Calu3 (cell line): ENCODE measurements around the gene ITM2B. TPM values are rescaled to one million over a fixed set of nuclear protein-coding genes. Genes with fewer than 3 reads are reported as not detected.

ENCODE experiments used
- BruUV-seq: library from RNA; stranded (reverse); fragments of 400-500 nt; replicated peaks from 2 replicates; lab custom pipeline; 2021; lab: Mats Ljungman, UMichigan
- CTCF ChIA-PET: fragments of 300-600 bp; sonication (Branson Sonifier 250); formaldehyde crosslinking; loops from one replicate; lab custom pipeline; 2022; ENCODE audit warnings: antibody characterized with exemption; lab: Charles Lee
- DNase-seq: peaks from one replicate; pipeline ENCODE4 v3.0.0; 2022
- H3K27ac Mint-ChIP-seq: one replicate; pipeline ENCODE4 v1.8.0; 2022; ENCODE audit warnings: mixed read lengths; ENCODE audit not compliant: unreplicated experiment
- H3K27me3 Mint-ChIP-seq: one replicate; pipeline ENCODE4 v1.8.0; 2022; ENCODE audit warnings: mixed read lengths; ENCODE audit not compliant: unreplicated experiment
- H3K36me3 Mint-ChIP-seq: one replicate; pipeline ENCODE4 v1.8.0; 2022; ENCODE audit warnings: mild to moderate bottlenecking, moderate library complexity, mixed read lengths; ENCODE audit not compliant: insufficient read depth, unreplicated experiment
- H3K4me1 Mint-ChIP-seq: one replicate; pipeline ENCODE4 v1.8.0; 2022; ENCODE audit warnings: mild to moderate bottlenecking, low read depth, mixed read lengths; ENCODE audit not compliant: unreplicated experiment
- H3K4me3 Mint-ChIP-seq: one replicate; pipeline ENCODE4 v1.8.0; 2022; ENCODE audit warnings: mild to moderate bottlenecking, low read depth, moderate library complexity, mixed read lengths; ENCODE audit not compliant: unreplicated experiment
- H3K9me3 Mint-ChIP-seq: one replicate; pipeline ENCODE4 v1.8.0; 2022; ENCODE audit warnings: low read depth, mixed read lengths; ENCODE audit not compliant: unreplicated experiment
- intact Hi-C: fragments of 100-400 bp; cut with micrococcal nuclease; formaldehyde crosslinking; loops from one replicate; pipeline ENCODE4 v1.10.0; 2022; ENCODE audit not compliant: unreplicated experiment
- total RNA-seq: library from RNA; stranded (reverse); gene quantifications from 2 replicates; pipeline ENCODE4 v1.2.3, GENCODE V29; 2022
- TF ChIP-seq, protein P1 (sequence below): fragments of 200-600 bp; IDR thresholded peaks from one replicate; pipeline ENCODE4 v1.8.0; 2022; ENCODE audit warnings: antibody characterized with exemption; ENCODE audit not compliant: unreplicated experiment

Gene ITM2B
- total RNA-seq, 1 experiment from 2014 or later: 362 TPM

- H3K27me3 Mint-ChIP-seq: no peaks in the 10 kb centered on the region
- DNase-seq: no peak
- BruUV-seq: no TSS peak
- peaks cover 27% of the 10 kb centered on the region for H3K36me3 Mint-ChIP-seq
- peaks cover 29% of the 10 kb centered on the region for H3K4me1 Mint-ChIP-seq
- H3K9me3 Mint-ChIP-seq: no peaks in the 10 kb centered on the region
- CTCF ChIA-PET: no interaction called here
- TF ChIP-seq, protein P1, sequence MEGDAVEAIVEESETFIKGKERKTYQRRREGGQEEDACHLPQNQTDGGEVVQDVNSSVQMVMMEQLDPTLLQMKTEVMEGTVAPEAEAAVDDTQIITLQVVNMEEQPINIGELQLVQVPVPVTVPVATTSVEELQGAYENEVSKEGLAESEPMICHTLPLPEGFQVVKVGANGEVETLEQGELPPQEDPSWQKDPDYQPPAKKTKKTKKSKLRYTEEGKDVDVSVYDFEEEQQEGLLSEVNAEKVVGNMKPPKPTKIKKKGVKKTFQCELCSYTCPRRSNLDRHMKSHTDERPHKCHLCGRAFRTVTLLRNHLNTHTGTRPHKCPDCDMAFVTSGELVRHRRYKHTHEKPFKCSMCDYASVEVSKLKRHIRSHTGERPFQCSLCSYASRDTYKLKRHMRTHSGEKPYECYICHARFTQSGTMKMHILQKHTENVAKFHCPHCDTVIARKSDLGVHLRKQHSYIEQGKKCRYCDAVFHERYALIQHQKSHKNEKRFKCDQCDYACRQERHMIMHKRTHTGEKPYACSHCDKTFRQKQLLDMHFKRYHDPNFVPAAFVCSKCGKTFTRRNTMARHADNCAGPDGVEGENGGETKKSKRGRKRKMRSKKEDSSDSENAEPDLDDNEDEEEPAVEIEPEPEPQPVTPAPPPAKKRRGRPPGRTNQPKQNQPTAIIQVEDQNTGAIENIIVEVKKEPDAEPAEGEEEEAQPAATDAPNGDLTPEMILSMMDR: no peak
- no peak overlapping the region for H3K4me3 Mint-ChIP-seq
- no peak overlapping the region for H3K27ac Mint-ChIP-seq
- intact Hi-C loops: loop anchor here (10.0 kb wide), 2 partner anchors 76 to 354 kb away; no protein-coding TSS in a partner anchor
Measured at GRCh38 chr13:48230541-48230940, 2.5 kb upstream of the ITM2B start.

- Mint-ChIP-seq H3K27ac (peak overlapping the region; percentile 69), H3K36me3 (peaks cover 32% of the 10 kb centered on the region), H3K9me3 (no peaks in the 10 kb centered on the region), H3K4me1 (peaks cover 34% of the 10 kb centered on the region), H3K4me3 (no peak overlapping the region), H3K27me3 (no peaks in the 10 kb centered on the region)
- intact Hi-C loops: loop anchor here (10.0 kb wide), 2 partner anchors 76 to 354 kb away; no protein-coding TSS in a partner anchor
- TF ChIP-seq, protein P1: no peak
- no TSS peak for BruUV-seq
- CTCF ChIA-PET: no interaction called here
- no peak for DNase-seq
Measured at GRCh38 chr13:48231080-48231479, 1.9 kb upstream of the ITM2B start.

DNA sequence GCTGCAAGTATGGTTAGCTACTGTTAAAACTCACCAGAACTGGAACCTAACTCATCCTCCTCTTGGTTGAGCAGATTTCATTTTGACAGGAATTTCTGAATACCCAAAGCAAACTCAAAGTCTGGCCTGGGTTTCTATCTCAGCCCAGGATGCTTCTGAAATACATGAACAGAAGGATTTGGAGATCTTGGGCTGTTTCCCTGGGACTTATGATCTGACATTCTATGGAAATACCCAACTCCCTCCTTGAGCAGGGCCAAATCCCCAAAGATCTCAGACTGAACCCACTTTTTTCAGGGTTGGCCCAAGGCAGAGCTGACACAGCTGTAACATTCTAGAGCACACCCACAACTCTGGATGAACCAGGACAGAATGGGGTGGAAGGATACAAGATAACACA, 1.1 kb upstream of the ITM2B start:
- no TSS peak for BruUV-seq
- CTCF ChIA-PET: no interaction called here
- Mint-ChIP-seq H3K4me3 (peak overlapping the region; percentile 74), H3K9me3 (no peaks in the 10 kb centered on the region), H3K27me3 (no peaks in the 10 kb centered on the region), H3K27ac (no peak overlapping the region), H3K4me1 (peaks cover 43% of the 10 kb centered on the region), H3K36me3 (peaks cover 33% of the 10 kb centered on the region)
- no peak for DNase-seq
- intact Hi-C loops: loop anchor here (10.0 kb wide), 2 partner anchors 77 to 353 kb away; no protein-coding TSS in a partner anchor
- TF ChIP-seq, protein P1: no peak

- Mint-ChIP-seq H3K27ac (peak overlapping the region; percentile 84), H3K4me1 (peaks cover 44% of the 10 kb centered on the region), H3K4me3 (peak overlapping the region; percentile 74), H3K36me3 (peaks cover 33% of the 10 kb centered on the region), H3K27me3 (no peaks in the 10 kb centered on the region), H3K9me3 (no peaks in the 10 kb centered on the region)
- TF ChIP-seq, protein P1: no peak
- CTCF ChIA-PET: interaction anchor here (0.9 to 1.1 kb wide), 3 partner anchors 77 to 348 kb away, joined by 3 to 4 read pairs (median 3); no protein-coding TSS in a partner anchor
- no TSS peak for BruUV-seq
- intact Hi-C loops: loop anchor here (10.0 kb wide), 2 partner anchors 78 to 352 kb away; no protein-coding TSS in a partner anchor
- no peak for DNase-seq
Measured at GRCh38 chr13:48232420-48233045, 473 bp upstream of the ITM2B start.
